Tibial nerve (tissue), 4 donors: ENCODE measurements around the gene CTRB2. TPM values are rescaled to one million over a fixed set of nuclear protein-coding genes. Genes with fewer than 3 reads are reported as not detected.
A peak's percentile ranks its signal among the peaks of the same experiment; 100 is the strongest.

Source experiments
- DNase-seq, 2 donors: peaks; one replicate each; pipeline ENCODE4 v3.0.0-alpha.2; 2019; ENCODE audit warnings: low spot score in 2 of 2
- H3K27ac ChIP-seq, 4 donors: fragments of 200-600 bp; sonication (generic) in 3 of 4; one replicate each; pipeline ENCODE4 v1.5.1; 2017 to 2019; ENCODE audit warnings: mild to moderate bottlenecking in 1 of 4
- H3K27me3 ChIP-seq, 2 donors: fragments of 200-600 bp; sonication (generic) in 1 of 2; one replicate each; pipeline versions ENCODE4 v1.5.1 to v1.6.0; 2017 to 2019
- H3K36me3 ChIP-seq, 3 donors: fragments of 200-600 bp; sonication (generic); one replicate each; pipeline ENCODE4 v1.5.1; 2018 to 2019
- H3K4me1 ChIP-seq, 4 donors: fragments of 200-600 bp; sonication (generic) in 3 of 4; one replicate each; pipeline ENCODE4 v1.5.1; 2017 to 2019
- H3K4me3 ChIP-seq, 4 donors: fragments of 200-600 bp; sonication (generic) in 3 of 4; one replicate each; pipeline ENCODE4 v1.5.1; 2017 to 2019; ENCODE audit warnings: mild to moderate bottlenecking in 1 of 4, moderate library complexity in 1 of 4
- H3K9me3 ChIP-seq, 4 donors: fragments of 200-600 bp; sonication (generic) in 3 of 4; one replicate each; pipeline ENCODE4 v1.5.1; 2017 to 2019
- EP300 ChIP-seq, 2 donors: sonication (generic); formaldehyde crosslinking; IDR thresholded peaks; one replicate each; pipeline ENCODE4 v1.6.1; 2017; ENCODE audit warnings: antibody characterized with exemption in 2 of 2, mild to moderate bottlenecking in 1 of 2
- POLR2A ChIP-seq, 2 donors: fragments of 450-650 bp; IDR thresholded peaks; one replicate each; pipeline ENCODE4 v1.6.1; 2017; ENCODE audit warnings: antibody characterized with exemption in 2 of 2, mild to moderate bottlenecking in 2 of 2, moderate library complexity in 2 of 2
- WGBS, 2 donors: methylation state at CpG; one replicate each; pipeline ENCODE4 v1.1.5; 2018; 5-methylcytosine and 5-hydroxymethylcytosine counted together
- total RNA-seq, 4 donors: library from RNA; depleted of rRNA; stranded (reverse); fragments of >200 nt; gene quantifications; one replicate each; pipeline ENCODE4 v1.1.0, GENCODE V29; 2016
- TF ChIP-seq, protein P1 (sequence below), 5 experiments: fragments of 200-600 bp in 3 of 5; fragments of 450-650 bp in 2 of 5; sonication (generic) in 3 of 5; IDR thresholded peaks; one replicate each; pipeline ENCODE4 v1.5.1; 2016 to 2019; ENCODE audit warnings: antibody characterized with exemption in 5 of 5, mild to moderate bottlenecking in 3 of 5, moderate library complexity in 2 of 5

The CTRB2 gene
- total RNA-seq, 4 donors from 2014 or later, result 4.2 to 45.0 (median 15.5) TPM

GRCh38 chr16:75235721-75236193 lies 28.8 kb upstream of the CTRB2 start:
- no peaks in the 10 kb centered on the region for H3K27me3 ChIP-seq
- TF ChIP-seq EP300 (IDR thresholded peaks at IDR 0.05) (no peak), POLR2A (IDR thresholded peaks at IDR 0.05) (no peak)
- TF ChIP-seq, protein P1, sequence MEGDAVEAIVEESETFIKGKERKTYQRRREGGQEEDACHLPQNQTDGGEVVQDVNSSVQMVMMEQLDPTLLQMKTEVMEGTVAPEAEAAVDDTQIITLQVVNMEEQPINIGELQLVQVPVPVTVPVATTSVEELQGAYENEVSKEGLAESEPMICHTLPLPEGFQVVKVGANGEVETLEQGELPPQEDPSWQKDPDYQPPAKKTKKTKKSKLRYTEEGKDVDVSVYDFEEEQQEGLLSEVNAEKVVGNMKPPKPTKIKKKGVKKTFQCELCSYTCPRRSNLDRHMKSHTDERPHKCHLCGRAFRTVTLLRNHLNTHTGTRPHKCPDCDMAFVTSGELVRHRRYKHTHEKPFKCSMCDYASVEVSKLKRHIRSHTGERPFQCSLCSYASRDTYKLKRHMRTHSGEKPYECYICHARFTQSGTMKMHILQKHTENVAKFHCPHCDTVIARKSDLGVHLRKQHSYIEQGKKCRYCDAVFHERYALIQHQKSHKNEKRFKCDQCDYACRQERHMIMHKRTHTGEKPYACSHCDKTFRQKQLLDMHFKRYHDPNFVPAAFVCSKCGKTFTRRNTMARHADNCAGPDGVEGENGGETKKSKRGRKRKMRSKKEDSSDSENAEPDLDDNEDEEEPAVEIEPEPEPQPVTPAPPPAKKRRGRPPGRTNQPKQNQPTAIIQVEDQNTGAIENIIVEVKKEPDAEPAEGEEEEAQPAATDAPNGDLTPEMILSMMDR (IDR thresholded peaks at IDR 0.05), result no peak
- H3K9me3 ChIP-seq, result no peaks in the 10 kb centered on the region
- H3K4me1 ChIP-seq, result peaks cover 0 to 62% (median 35%) of the 10 kb centered on the region in 4 donors
- H3K4me3 ChIP-seq, result no peak overlapping the region
- H3K36me3 ChIP-seq, result peaks cover 0 to 50% (median 2%) of the 10 kb centered on the region in 3 donors
- no peak for DNase-seq
- 83 to 87% methylated on average over 28 to 34 of the region's 34 CpGs for WGBS, 2 donors
- peak overlapping the region in 1 of 4 donors; percentile 51 for H3K27ac ChIP-seq

DNA sequence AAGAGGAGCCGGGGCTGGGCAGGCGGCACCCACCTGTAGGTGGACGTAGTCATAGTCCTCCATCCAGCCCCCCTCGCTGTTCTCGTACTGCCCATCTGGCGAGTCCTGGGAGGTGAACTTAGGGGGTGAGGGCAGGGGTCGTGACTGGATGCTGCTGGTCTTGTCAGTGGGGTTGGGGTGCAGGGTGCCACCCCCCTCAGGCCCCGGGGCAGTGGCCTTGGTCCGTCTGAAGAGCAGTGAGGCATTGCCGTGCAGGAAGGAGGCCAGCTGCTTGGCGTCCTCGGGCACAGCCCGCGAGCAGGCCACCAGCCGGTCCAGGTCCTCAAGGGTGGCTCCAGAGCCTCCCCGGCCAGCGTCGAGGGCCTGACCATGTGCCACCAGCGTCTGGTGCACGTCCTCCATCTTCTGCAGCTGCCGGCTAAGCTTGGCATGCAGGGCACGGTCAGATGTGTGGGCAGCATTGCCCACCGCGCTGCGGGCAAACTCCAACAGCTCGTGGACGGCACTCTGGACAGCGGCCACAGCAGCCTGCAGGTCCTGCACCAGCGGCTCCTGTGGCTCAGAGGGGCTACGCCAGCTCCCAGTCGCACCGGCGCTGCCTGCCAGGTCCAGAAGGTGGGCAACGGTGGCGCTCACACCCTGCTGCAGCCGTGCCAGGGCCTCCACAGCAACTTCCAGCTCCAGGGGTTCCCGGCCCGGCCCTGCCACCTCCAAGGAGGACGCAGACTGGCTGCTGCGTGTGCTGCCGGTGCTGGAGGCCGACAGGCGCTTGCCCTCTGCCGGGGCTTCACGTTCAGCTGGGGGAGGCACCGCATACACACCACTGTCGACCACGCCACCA lies 28.1 kb upstream of the CTRB2 start:
- DNase-seq, result no peak
- Histone ChIP-seq H3K27ac (peak overlapping the region in 2 of 4 donors; percentile 50 to 51), H3K4me3 (no peak overlapping the region), H3K36me3 (peaks cover 0 to 56% (median 2%) of the 10 kb centered on the region in 3 donors), H3K9me3 (no peaks in the 10 kb centered on the region), H3K4me1 (peaks cover 0 to 55% (median 33%) of the 10 kb centered on the region in 4 donors), H3K27me3 (no peaks in the 10 kb centered on the region)
- no peak for TF ChIP-seq POLR2A (IDR thresholded peaks at IDR 0.05)
- no peak for TF ChIP-seq EP300 (IDR thresholded peaks at IDR 0.05)
- TF ChIP-seq, protein P1 (IDR thresholded peaks at IDR 0.05), result no peak
- 74 to 76% methylated on average over 18 to 35 of the region's 48 CpGs for WGBS, 2 donors

- H3K36me3 ChIP-seq, result peaks cover 6 to 71% (median 7%) of the 10 kb centered on the region in 3 donors
- no peaks in the 10 kb centered on the region for H3K27me3 ChIP-seq
- peak overlapping the region in 3 of 4 donors; percentile 10 to 51 (median 48) for H3K27ac ChIP-seq
- 50 to 73% methylated on average over 4 to 7 of the region's 7 CpGs for WGBS, 2 donors
- TF ChIP-seq EP300 (IDR thresholded peaks at IDR 0.05), result no peak
- TF ChIP-seq, protein P1 (IDR thresholded peaks at IDR 0.05), result no peak
- no peak for TF ChIP-seq POLR2A (IDR thresholded peaks at IDR 0.05)
- peaks cover 0 to 40% (median 19%) of the 10 kb centered on the region in 4 donors for H3K4me1 ChIP-seq
- no peaks in the 10 kb centered on the region for H3K9me3 ChIP-seq
- DNase-seq, result no peak
- H3K4me3 ChIP-seq, result no peak overlapping the region
These were observed 26.6 kb upstream of the CTRB2 start for GRCh38 chr16:75233611-75233938.

GRCh38 chr16:75231570-75231969 lies 24.6 kb upstream of the CTRB2 start:
- peaks cover 6 to 81% (median 7%) of the 10 kb centered on the region in 3 donors for H3K36me3 ChIP-seq

More at GRCh38 chr16:75231570-75231969, 24.6 kb upstream of the CTRB2 start:
- Histone ChIP-seq H3K27me3 (no peaks in the 10 kb centered on the region), H3K27ac (no peak overlapping the region), H3K4me1 (peaks cover 0 to 25% (median 9%) of the 10 kb centered on the region in 4 donors), H3K9me3 (no peaks in the 10 kb centered on the region), H3K4me3 (no peak overlapping the region)
- 89 to 92% methylated on average over 11 of the region's 11 CpGs for WGBS, 2 donors
- DNase-seq, result no peak
- TF ChIP-seq, protein P1 (IDR thresholded peaks at IDR 0.05), result no peak
- no peak for TF ChIP-seq POLR2A (IDR thresholded peaks at IDR 0.05)
- TF ChIP-seq EP300 (IDR thresholded peaks at IDR 0.05), result no peak
